GM23338 (cell line): ENCODE results near the gene ADCY1. TPM values are rescaled to one million over a fixed set of nuclear protein-coding genes. Genes with fewer than 3 reads are reported as not detected.

ENCODE experiments used
- ATAC-seq: fragments of 200-7000 bp; cut with Tn5 transposase; 3 replicates; pipeline ENCODE4 v1.9.1; 2020
- DNase-seq: peaks from one replicate; pipeline ENCODE4 v3.0.0-alpha.2; 2015; ENCODE audit warnings: low spot score
- H2AFZ ChIP-seq: fragments of 200-600 bp; sonication (generic); 2 replicates; pipeline ENCODE4 v1.8.0; 2016; ENCODE audit warnings: antibody characterized with exemption, mild to moderate bottlenecking, moderate library complexity
- H3F3A ChIP-seq: fragments of 200-600 bp; sonication (generic); replicated peaks from 2 replicates; pipeline ENCODE4 v1.8.0; 2017; ENCODE audit warnings: antibody characterized with exemption, mixed run types, low read depth
- H3K27ac ChIP-seq: fragments of 200-600 bp; sonication (generic); 2 replicates; pipeline ENCODE4 v1.6.1; 2016; ENCODE audit warnings: low read depth
- H3K27me3 ChIP-seq: fragments of 200-600 bp; sonication (generic); 2 replicates; pipeline ENCODE4 v1.8.0; 2016; ENCODE audit warnings: mild to moderate bottlenecking, mixed run types, moderate library complexity; ENCODE audit not compliant: insufficient read depth
- H3K36me3 ChIP-seq: fragments of 200-600 bp; sonication (generic); 2 replicates; pipeline ENCODE4 v1.8.0; 2016; ENCODE audit warnings: mild to moderate bottlenecking; ENCODE audit not compliant: insufficient read depth
- H3K4me1 ChIP-seq: fragments of 200-600 bp; sonication (generic); 2 replicates; pipeline ENCODE4 v1.8.0; 2016; ENCODE audit warnings: mild to moderate bottlenecking, moderate library complexity; ENCODE audit not compliant: insufficient read depth
- H3K4me2 ChIP-seq: fragments of 200-600 bp; sonication (generic); 2 replicates; pipeline ENCODE4 v1.7.1; 2017; ENCODE audit warnings: mixed run types
- H3K4me3 ChIP-seq: fragments of 200-600 bp; sonication (generic); 2 replicates; pipeline ENCODE4 v1.6.1; 2016; ENCODE audit warnings: mixed run types
- H3K79me2 ChIP-seq: fragments of 200-600 bp; sonication (generic); replicated peaks from 2 replicates; pipeline ENCODE4 v1.8.0; 2017; ENCODE audit warnings: mild to moderate bottlenecking; ENCODE audit not compliant: insufficient read depth
- H3K9me2 ChIP-seq: fragments of 200-600 bp; sonication (generic); 2 replicates; pipeline ENCODE4 v1.8.0; 2017; ENCODE audit not compliant: insufficient read depth
- H4K20me1 ChIP-seq: fragments of 200-600 bp; sonication (generic); replicated peaks from 2 replicates; pipeline ENCODE4 v1.8.0; 2017; ENCODE audit warnings: mild to moderate bottlenecking; ENCODE audit not compliant: insufficient read depth
- H3K27ac Mint-ChIP-seq: 2 replicates; pipeline ENCODE4 v1.8.0; 2020; ENCODE audit warnings: inconsistent platforms, mild to moderate bottlenecking, moderate library complexity, mixed read lengths
- H3K27me3 Mint-ChIP-seq: 3 replicates; pipeline ENCODE4 v1.8.0; 2022; ENCODE audit warnings: low read depth, mild to moderate bottlenecking, moderate library complexity, mixed read lengths, inconsistent platforms; ENCODE audit not compliant: insufficient read depth, poor library complexity
- H3K36me3 Mint-ChIP-seq: 3 replicates; pipeline ENCODE4 v1.8.0; 2021; ENCODE audit warnings: low read depth, mild to moderate bottlenecking, inconsistent platforms, moderate library complexity, mixed read lengths
- H3K4me1 Mint-ChIP-seq: 3 replicates; pipeline ENCODE4 v1.8.0; 2020; ENCODE audit warnings: mild to moderate bottlenecking, inconsistent platforms, mixed read lengths
- H3K4me3 Mint-ChIP-seq: 3 replicates; pipeline ENCODE4 v1.8.0; 2021; ENCODE audit warnings: moderate library complexity, mild to moderate bottlenecking, inconsistent platforms, mixed read lengths
- H3K9me3 Mint-ChIP-seq: 3 replicates; pipeline ENCODE4 v1.8.0; 2020; ENCODE audit warnings: moderate library complexity, mild to moderate bottlenecking, inconsistent platforms, mixed read lengths
- ETS1 ChIP-seq: IDR thresholded peaks from 2 replicates; pipeline ENCODE4 v1.6.1; 2016; ENCODE audit warnings: antibody characterized with exemption
- EZH2 ChIP-seq: fragments of 200-600 bp; sonication (generic); IDR thresholded peaks from one replicate; pipeline ENCODE4 v1.8.0; 2017; ENCODE audit warnings: antibody characterized with exemption, mild to moderate bottlenecking, low read depth; ENCODE audit not compliant: unreplicated experiment
- EZH2phosphoT487 ChIP-seq: fragments of 200-600 bp; sonication (generic); IDR thresholded peaks from one replicate; pipeline ENCODE4 v1.8.1; 2018; ENCODE audit warnings: antibody characterized with exemption; ENCODE audit not compliant: unreplicated experiment
- JUNB ChIP-seq: IDR thresholded peaks from one replicate; pipeline ENCODE4 v1.6.1; 2016; ENCODE audit warnings: antibody characterized with exemption; ENCODE audit not compliant: unreplicated experiment
- POLR2AphosphoS5 ChIP-seq: IDR thresholded peaks from 2 replicates; pipeline ENCODE4 v1.6.1; 2016; ENCODE audit warnings: antibody characterized with exemption, low read depth
- REST ChIP-seq: IDR thresholded peaks from one replicate; pipeline ENCODE4 v1.6.1; 2018; ENCODE audit warnings: antibody characterized with exemption; ENCODE audit not compliant: unreplicated experiment
- STAT1 ChIP-seq: IDR thresholded peaks from one replicate; pipeline ENCODE4 v1.6.1; 2016; ENCODE audit warnings: antibody characterized with exemption; ENCODE audit not compliant: unreplicated experiment
- ZNF114 ChIP-seq: fragments of 250-450 bp; sonication (Bioruptor Pico); IDR thresholded peaks from 2 replicates; pipeline ENCODE4 v1.5.0; 2020; ENCODE audit warnings: mild to moderate bottlenecking, moderate library complexity
- ZNF331 ChIP-seq: fragments of 250-450 bp; sonication (Bioruptor Pico); IDR thresholded peaks from 2 replicates; pipeline ENCODE4 v1.5.0; 2020; ENCODE audit warnings: low read depth, mild to moderate bottlenecking, moderate library complexity
- polyA plus RNA-seq: library from polyadenylated mRNA; unstranded; fragments of >200 nt; fragmentation: Nextera tagmentation; extraction: Ambion mirVana; gene quantifications from 2 replicates; pipeline ENCODE4 v1.2.1, GENCODE V29; 2016
- total RNA-seq: library from RNA; depleted of rRNA; stranded (reverse); fragments of >200 nt; shearing (Covaris generic); gene quantifications from 2 replicates; pipeline ENCODE4 v1.2.3, GENCODE V29; 2014
- TF ChIP-seq, protein P1 (sequence below), 2 experiments: fragments of 200-600 bp in 1 of 2; sonication (generic) in 1 of 2; conservative IDR thresholded peaks; 2 replicates each; pipeline versions ENCODE4 v1.5.1 to v1.6.1; 2016 to 2017; ENCODE audit warnings: antibody characterized with exemption in 2 of 2, low read depth in 2 of 2, mild to moderate bottlenecking in 2 of 2, moderate library complexity in 1 of 2

ADCY1 gene
- total and polyA plus RNA-seq, 2 experiments from 2014 or later, result 2.3 to 18.7 TPM

DNA sequence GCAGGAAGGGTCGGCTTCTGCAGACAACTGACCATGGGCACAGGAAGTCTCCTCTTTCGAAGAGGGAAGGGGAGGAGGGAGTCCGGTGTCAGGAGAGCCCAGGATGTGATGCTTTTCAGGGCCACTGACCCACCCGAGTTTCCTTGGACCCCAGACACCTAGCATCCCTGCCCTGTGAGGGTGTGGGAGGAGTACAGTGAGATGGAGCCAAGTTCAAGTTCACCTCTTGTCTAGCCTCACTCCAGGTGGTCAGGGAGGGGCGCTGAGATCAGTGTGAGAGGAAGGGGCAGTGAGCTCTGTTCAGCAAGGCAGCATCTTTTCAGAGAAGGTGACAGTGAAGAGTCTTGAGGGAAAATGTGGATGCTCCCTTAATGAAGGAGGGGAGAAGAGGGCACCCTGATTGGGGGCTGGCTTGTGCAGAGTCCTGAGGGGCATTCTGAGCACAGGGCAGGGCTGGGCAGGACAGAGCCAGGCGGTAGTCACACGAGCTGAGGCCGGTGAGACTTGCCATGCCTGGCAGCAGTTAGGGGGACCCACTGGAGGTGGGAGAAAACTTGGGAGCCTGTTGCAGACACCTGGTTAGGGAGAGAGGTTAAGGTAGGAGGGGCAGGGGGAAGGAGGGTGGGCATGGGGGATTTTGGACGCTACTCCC, 49.7 kb downstream of the ADCY1 start (continued):
- TF ChIP-seq, protein P1, sequence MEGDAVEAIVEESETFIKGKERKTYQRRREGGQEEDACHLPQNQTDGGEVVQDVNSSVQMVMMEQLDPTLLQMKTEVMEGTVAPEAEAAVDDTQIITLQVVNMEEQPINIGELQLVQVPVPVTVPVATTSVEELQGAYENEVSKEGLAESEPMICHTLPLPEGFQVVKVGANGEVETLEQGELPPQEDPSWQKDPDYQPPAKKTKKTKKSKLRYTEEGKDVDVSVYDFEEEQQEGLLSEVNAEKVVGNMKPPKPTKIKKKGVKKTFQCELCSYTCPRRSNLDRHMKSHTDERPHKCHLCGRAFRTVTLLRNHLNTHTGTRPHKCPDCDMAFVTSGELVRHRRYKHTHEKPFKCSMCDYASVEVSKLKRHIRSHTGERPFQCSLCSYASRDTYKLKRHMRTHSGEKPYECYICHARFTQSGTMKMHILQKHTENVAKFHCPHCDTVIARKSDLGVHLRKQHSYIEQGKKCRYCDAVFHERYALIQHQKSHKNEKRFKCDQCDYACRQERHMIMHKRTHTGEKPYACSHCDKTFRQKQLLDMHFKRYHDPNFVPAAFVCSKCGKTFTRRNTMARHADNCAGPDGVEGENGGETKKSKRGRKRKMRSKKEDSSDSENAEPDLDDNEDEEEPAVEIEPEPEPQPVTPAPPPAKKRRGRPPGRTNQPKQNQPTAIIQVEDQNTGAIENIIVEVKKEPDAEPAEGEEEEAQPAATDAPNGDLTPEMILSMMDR (conservative IDR thresholded peaks at IDR 0.05; ENCODE audit: low read depth in 2 of 2), result no peak
- no peak for TF ChIP-seq ZNF114
- no peak for TF ChIP-seq JUNB
- no peak for TF ChIP-seq ETS1

DNA sequence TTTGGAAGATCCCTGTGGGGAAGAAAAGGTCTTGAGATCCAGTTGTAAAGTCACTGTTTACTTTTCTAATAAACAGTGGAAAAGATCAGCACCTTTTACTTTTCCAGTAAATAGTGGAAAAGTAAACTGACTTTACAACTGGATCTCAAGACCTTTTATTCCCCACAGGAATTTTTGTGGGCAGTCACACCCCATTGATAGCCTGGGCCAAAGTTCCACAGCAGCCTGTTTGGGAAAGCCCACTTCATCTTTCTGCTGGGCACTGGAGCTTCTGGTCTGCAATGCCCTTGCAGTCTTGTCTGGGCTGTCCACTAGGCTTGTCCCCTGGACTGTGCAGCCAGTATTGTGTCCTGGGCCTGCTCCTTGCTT, 50.2 kb downstream of the ADCY1 start:
- H3K27ac Mint-ChIP-seq, result no peak overlapping the region
- H3K4me1 Mint-ChIP-seq, result no peaks in the 10 kb centered on the region
- H3K27me3 Mint-ChIP-seq, result peaks cover 6% of the 10 kb centered on the region
- H3K9me3 Mint-ChIP-seq, result peaks cover 17% of the 10 kb centered on the region
- Histone ChIP-seq H3K79me2 (no peaks in the 10 kb centered on the region), H3K4me2 (no peak overlapping the region), H3K27me3 (no peaks in the 10 kb centered on the region), H2AFZ (no peak overlapping the region), H3K9me2 (no peaks in the 10 kb centered on the region), H3K4me1 (no peaks in the 10 kb centered on the region), H3K36me3 (no peaks in the 10 kb centered on the region; the same call in 1 of the 2 replicates), H3K4me3 (no peak overlapping the region), H3K27ac (no peak overlapping the region), H4K20me1 (no peaks in the 10 kb centered on the region), H3F3A (no peaks in the 10 kb centered on the region)
- peaks cover 22% of the 10 kb centered on the region for H3K36me3 Mint-ChIP-seq
- no peak overlapping the region for H3K4me3 Mint-ChIP-seq
- ATAC-seq (no peak), DNase-seq (no peak)
- TF ChIP-seq POLR2AphosphoS5, result no peak
- no peak for TF ChIP-seq ETS1
- no peak for TF ChIP-seq STAT1
- TF ChIP-seq REST, result no peak
- TF ChIP-seq EZH2, result no peak
- TF ChIP-seq ZNF114, result no peak
- no peak for TF ChIP-seq JUNB
- TF ChIP-seq ZNF331 (CRISPR knock-in tag), result no peak
- TF ChIP-seq, protein P1 (conservative IDR thresholded peaks at IDR 0.05; ENCODE audit: low read depth in 2 of 2), result no peak
- TF ChIP-seq EZH2phosphoT487, result no peak
